Right kidney (tissue), 1 donor: ENCODE data around the gene PLEKHF1.

Experiments
- DNase-seq: peaks from one replicate; pipeline ENCODE4 v3.0.0-alpha.2; 2016

Gene PLEKHF1

DNA sequence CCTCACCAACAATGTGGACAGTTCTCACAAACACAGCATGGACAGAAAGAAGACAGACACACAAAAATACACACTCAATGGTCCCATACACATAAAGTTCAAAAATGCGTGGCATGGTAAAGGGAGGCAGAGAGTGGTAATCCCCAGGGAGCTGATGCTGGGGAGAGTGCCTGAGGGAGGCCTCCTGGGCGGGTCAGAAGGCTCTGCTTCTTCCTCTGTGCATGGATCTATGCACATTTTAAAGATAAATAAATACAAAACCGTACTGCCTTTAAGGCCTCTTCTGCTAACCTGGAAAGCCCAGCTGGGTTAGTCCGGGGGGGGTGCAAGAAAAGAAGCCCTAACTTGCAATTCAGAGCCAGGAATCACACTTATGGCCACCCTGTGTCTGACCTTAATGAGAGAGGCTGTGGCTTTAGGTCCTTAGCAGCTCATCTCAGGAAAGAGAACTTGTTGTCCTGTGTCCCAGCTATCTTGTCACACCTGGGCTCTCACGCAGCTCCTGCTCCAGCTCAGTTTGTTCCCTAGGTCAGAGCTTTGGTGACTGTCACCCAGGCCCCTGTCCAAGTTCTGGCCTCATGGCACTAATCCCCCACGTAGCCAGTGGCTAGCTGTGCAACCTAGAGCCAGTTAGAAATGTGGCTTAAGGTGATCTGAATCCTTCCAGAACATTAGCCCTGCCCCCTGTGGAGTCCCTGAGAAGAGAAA is 30.7 kb upstream of the PLEKHF1 start:
- DNase-seq, result no peak

DNA sequence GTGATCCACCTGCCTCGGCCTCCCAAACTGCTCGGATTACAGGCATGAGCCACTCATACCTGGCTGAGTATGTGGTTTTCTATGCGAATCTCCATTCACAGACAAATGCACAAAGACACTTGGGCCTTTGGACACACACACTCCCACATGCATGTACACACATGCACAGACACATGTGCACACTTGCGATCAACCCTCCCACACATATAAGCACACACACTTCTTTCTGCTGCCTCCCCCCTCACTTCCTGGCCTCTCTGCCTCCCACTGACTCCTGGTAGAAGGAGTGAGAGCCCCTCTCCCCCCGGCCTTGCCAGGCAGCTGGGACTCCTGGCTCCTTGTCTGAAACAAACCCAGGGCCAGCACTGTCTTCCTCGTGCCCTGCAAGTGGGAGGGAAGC is 29.3 kb upstream of the PLEKHF1 start:
- no peak for DNase-seq

DNA sequence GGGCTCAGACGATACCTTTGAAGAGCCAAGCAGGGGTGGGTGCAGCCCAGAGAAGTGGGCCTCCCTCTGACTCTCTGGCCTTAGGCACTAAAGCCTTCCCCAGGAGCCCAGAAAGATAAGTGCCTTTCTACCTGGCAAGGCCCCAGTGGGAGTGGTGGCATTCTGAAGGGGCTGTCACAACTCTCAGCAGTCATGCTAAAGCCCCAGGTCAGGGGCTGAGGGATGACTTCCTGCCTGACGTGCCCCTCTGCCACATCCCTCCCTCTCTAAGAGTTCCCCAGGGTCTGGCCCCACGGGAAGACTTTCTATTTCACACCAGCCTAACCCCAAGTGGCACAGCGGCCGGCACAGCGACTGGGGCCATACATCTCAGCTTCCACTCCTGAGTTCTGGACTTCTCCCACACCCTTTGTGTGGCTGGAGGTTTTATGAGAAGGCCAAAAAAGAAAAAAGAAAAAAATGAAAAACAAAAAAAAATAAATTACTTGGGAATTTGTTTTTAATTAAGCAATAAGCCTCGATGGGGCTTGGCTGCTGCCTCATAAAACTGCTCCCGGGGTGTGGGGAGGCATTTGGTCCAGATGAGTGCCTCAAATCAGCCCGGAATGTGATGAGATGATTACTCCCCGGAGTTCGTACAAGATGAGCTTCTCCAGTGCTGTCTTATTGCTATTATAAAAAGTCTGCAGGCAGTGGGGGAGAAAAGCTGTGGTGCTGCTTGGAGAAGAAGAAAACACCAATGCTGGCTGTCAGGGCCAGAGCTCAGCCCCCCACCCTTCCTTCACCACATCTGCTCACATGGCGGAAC is 28.5 kb upstream of the PLEKHF1 start:
- no peak for DNase-seq

DNA sequence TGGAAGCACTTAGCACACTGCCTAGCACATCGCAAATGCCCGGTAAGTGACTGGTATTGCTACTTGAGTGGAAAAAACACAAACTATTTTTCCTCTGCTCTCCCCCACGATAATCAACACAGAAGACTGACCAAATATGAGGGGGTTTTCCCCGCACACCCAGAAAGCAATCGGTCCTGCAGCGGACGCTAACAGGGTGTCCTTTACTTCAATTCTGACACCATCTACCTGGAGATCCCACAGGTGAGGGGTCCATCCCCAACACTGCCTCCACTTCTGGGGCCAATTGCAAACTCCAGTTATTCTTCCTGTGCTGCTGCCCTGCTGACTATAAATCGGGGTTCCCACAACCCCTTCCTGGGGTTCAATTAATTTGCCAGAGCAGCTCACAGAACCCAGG is 26.2 kb upstream of the PLEKHF1 start:
- DNase-seq, result no peak

DNA sequence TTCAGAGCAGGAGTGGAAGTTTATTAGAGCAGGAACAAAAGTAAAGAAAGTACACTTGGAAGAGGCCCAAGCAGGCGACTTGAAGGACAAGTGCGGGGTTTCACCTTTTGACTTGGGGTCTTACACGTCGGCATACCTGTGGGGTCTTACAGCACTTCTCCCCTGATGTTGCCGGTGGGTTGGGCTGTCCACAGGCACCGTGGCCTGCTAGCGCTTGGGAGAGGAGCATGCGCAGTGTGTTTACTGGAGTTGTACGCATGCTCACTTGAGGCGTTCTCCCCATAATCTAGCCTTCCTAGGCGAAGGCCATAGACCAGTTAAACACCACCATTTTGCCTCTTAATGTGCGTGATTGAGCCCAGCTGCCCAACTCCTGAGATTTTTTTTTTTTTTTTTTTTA is 25.0 kb upstream of the PLEKHF1 start:
- no peak for DNase-seq

DNA sequence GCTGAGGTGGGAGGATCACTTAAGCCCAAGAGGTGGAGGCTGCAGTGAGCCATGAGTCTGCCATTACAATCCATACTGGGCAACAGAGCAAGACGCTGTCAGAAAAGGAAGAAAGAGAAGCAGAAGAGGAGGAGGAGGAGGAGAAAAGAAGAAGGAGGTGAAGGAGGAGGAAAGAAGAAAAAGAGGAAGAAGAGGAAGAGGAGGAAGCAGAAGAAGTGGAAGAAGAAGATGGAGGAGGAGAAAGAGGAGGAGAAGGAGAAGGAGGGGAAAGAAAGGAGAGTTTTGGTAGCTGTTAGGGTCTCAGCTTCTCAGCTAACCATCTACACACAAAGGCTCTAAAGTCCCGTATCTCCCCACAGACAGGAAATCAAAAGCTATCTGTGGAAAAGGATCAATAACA is 23.7 kb upstream of the PLEKHF1 start:
- DNase-seq, result no peak

DNA sequence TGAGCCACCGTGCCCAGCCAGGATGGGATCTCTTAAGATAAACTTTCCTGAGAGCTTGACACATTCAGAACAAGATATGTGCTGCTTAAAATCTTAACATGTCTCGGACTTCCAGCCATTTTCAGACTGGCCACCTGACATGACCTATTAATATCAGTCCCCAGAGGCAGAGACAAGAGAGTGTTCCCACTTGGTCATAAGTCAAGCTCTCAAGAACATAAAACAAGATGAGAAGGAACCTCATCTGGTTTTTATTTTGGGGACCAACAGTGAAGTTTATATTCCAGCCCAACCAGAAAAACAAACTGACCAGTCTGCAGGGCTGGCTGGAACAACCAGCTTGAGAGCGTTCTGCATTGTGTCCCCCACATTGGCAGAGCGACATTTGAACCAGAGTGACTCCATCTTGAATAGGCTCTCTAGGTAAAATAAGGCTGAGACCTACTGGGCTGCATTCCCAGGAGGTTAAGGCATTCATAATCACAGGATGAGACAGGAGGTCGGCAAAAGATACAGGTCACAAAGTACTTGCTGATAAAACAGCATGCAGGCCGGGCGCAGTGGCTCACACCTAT is 21.8 kb upstream of the PLEKHF1 start:
- DNase-seq, result no peak

DNA sequence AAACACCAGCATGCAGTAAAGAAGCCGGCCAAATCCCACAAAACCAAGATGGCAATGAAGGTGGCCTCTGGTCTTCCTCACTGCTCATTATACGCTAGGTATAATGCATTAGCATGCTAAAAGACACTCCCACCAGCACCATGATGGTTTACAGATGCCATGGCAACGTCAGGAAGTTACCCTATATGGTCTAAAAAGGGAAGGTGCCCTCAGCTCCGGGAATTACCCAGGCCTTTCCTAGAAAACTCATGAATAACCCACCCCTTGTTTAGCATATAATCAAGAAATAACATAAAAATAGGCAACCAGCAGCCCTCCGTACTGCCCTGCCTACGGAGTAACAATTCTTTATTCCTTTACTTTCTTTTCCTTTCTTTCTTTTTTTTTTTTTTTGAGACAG is 21.1 kb upstream of the PLEKHF1 start:
- DNase-seq, result no peak

DNA sequence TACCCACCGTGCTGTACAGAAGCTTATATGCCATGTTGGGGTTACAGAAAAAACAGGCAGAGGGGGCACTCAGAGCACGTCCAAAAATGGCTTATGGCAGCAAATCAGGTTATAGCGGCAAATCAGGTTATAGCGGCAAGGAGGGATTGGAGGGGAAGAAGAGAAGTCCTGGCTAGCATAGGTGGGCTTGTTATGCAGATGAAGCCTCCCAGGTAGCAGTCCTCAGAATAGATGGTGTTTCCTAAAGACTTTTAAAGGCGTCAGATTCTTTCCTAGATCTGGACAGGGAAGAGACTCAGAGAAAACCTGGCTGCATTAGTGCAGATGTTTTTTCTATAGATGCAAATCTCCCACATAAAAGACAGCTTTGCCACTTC is 19.8 kb upstream of the PLEKHF1 start:
- DNase-seq, result no peak

DNA sequence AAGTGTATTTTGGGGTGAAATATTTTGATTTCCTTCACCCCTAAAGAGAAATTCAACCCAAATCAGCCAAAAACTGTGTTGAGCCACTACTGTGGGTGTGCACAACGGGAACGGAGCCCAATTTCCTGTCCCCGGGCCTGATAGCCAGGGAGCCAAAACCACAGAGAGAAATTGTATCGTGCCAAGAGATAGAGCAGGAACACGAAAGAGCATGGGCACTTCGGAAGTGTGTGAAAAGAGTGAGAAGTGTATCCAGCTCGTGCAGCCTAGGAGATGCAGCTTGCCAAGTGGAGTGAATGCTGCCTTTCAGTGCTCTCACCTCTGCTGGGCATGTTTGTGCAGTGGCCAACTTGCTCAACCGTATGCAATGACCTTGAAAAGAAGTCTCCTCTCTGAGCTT is 19.4 kb upstream of the PLEKHF1 start:
- DNase-seq, result no peak

DNA sequence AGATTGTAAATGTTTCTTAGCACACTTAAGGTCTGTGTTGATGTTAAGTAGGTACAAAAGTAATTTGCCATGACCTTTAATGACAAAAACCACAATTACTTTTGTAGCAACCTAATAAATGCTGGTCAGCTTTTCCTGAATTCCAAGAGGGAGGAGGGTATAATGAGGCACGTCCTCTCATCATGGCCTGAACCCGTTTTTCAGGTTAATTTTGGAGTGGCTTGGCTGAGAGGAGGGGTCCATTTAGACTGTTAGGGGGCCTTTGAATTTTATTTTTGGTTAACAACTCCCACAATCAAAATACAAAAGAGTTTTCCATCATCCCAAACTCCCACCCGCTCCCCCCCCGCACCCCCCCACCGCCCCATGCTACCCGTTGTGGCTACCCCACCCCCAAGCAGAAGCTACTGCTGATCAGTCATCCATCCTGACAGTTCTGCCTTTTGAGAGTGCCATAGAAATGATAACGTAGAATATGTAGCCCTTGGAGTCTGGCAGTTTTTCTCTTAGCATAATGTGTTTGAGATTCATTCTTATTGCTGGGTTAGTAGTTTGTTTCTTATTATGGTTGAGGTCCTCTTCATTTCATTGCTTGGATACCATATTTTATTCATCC is 14.4 kb upstream of the PLEKHF1 start:
- no peak for DNase-seq

DNA sequence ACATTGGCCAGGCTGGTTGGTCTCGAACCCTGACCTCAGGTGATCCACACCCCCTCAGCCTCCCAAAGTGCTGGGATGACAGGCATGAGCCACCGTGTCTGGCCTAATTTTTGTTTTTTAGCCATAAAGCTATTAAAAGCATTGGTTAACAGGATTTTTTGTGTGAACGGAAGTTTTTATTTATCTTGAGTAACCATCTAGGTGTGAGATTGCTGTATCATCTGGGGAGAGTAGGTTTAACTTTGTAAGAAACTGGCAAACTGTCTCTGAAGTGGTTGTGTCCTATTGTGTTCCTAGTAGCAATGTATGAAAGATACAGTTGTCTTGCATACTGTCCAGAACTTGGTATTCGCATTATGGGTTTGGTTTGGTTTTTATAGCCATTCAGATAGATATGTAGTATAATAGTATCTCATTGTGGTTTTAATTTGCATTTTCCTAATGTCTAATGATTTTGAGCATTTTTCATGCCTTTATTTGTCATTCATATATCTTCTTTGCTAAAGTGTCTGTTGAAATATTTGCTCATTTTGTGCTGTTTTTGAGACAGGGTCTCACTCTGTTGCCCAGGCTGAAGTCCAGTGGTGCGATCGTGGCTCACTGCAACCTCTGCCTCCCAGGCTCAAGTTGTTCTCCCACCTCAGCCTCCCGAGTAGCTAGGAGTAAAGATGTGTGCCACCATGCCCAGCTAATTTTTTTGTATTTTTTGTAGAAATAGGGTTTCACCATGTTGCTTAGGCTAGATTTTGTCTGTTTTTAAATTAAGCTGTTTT is 13.5 kb upstream of the PLEKHF1 start:
- no peak for DNase-seq

DNA sequence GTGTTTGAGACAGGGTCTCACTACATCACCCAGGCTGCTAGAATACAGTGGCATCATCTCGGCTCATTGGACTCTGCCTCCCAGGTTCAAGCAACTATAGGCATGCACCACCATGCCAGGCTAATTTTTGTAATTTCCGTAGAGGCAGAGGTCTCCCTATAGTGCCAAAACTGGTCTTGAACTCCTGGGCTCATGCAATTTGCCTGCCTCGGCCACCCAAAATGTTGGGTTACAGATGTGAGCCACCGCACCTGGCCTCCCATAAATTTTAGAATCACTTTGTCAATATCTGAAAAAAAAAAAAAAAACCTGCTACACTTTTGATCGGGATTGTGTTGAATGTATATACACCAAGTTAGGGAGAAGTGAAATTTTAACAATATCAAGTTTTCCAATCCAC is 11.9 kb upstream of the PLEKHF1 start:
- no peak for DNase-seq

DNA sequence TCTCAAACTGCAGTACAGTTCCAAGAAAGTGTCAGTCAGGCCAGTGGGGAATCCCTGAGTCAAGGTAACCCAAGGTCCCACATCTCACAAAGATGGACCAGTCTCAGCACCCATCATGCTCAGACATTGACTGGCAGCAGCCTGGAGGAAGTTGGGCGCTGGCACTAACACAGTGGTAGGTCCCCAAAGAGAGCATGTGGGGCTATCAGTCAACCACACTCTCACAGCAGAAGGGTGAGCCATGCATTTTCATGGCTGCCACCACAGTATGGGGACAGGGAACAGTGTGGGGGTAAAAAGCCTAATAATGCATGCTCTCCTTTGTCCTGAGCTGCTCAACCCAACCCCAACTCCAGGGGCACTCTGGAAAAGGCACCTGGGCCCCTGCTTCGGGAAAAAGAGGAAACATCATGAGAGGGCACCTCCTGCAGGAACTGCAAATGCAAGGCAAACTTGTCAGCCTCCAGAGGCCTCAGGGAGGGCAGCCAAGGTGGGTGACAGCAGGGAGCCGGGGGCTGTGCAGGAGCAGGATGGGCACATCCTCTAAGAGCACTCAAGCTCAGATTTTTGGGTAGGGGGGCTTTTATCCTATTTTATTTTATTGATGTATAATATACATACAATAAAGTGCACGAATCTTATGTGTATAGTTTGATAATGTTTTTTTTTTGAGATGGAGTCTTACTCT is 9.5 kb upstream of the PLEKHF1 start:
- no peak for DNase-seq

DNA sequence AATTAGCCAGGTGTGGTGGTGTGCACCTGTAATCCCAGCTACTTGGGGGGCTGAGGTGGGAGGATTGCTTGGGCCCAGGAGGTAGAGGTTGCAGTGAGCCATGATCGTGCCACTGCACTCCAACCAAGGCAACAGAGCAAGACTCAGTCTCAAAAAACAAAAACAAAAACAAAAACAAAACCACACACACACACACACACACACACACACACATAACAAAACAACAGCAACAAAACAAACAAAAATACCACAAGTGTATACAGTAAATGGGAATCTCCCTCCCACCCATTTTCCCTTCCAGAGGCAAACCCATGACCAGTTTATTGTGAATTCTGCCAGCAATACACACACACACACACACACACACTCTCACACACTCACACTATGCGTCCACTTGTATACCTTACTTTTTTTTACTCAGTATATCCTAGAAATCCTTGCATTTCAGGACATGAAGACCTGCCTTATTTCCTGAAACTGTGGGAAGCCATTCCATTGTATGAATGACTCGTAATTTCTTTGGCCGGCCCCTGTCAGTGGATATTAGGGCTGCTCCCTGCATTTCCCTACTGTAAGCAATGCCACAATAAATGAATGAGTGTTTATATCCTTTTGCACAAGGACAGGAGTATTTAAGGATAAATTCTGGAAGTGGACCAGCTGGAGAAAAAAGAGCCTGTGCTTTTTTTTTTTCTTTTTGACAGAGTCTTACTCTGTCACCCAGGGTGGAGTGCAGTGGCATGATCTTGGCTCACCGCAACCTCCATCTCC is 6.9 kb upstream of the PLEKHF1 start:
- no peak for DNase-seq

DNA sequence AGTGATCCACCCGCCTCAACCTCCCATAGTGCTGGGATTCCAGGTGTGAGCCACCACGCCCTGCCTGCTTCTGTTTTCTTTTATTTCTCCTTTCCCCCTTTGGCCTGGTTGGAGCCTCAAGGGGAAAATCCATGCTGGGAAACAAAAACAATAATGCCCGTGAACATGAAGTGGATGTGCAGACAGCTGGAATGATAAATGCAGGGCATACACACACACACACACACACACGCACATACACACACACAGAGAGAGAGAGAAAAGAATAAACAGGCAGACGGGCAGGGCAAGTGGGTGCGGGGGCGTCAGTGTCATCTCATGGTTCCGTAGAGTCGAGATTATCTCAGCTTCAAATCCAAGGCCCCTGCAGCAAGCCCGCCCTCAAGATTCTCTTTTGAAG is 4.4 kb upstream of the PLEKHF1 start:
- DNase-seq, result no peak

DNA sequence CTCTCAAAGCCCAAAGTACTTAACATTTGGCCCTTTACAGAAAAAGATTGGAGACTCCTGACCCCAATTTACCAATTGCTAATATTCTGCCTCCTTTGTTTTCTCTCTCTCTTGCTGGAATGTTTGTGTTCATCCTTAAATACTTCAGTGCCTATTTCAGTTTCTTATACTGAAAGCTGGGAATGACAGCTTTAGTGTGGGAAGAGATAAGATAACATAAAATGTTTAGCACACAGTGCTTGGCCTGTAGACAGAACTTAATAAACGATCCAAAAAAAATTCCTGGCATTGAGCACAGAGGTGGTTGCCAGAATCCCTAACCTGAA is 3.0 kb upstream of the PLEKHF1 start:
- no peak for DNase-seq

DNA sequence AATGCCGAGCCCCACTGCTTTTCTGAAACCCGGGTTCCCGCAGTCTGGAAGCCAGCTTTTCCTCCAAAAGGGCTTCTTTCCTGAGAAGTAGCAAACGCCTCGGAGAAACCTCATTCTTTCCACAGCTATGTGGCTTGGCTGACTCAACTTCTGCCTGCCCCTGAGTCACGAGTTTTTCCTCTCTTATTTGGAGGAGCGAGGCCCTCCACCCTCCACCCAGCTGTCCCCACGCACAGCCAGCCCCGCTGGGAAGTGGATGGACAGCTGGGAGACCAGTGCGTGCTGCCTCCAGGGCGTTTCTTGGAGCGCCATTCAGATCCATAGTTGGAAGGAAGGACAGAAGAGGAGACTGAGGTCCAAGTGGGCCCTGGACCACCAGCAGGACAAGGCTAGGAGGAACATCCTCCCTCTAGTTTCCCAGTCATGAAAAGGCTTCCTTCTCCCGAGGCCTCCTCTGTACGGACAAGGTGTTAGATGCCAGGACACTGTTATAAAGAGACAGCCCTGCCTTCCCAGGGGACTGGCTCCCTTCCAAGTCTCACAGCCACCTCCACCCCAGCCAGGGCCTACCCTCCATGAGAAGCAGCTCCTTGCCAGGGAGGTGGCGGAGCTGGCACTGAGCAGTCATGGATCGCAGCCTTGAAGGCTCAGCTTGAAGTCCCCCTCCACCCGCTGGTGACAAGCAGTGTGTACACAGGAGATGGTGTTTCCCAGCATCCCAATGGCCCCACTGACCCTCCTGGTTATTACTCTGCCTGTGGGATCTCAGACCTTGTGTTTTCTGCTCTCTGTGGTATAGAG is 2.5 kb upstream of the PLEKHF1 start:
- DNase-seq, result no peak

DNA sequence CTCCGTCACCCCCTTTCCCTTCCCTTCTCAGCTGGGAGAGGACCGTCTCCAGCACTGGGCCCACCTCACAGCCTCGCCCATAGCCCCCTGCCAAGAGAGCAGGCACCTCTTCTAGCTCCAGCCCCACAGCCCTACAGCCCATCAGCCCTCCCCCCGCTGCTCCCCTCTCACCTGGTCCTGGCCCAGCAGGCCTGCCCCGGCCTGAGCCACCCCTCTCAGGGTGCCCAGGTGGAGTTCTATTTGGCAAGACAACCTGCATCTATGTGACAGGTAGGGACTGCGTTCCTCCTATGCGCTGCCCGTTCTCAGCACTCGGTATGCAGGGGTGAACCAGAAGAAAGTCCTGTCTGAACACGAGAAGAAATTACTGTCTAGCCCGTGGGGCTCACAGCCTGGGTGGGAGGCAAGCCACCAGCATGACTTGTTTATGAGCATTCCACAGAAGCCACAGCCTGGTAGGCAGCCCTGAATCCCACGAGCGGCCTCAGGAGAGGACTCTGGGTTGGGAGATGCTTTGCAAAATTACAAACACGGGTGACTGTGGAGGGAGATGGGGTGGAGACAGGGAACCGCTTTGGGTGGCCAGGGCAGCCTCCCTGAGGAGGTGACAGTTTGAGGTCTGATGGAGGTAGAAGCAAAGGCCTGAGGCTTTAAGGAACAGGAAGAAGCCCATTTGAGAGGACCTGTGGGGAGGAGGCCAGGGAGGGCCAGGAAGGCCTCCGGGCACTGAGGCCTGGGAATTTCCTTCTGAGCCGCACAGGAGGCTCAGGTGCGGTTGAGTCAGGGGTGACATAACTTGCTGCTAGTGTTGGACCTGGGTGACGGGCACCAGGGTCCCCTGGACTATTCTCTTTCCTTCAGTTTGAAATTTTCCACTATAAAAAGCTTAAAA is 1.2 kb upstream of the PLEKHF1 start:
- DNase-seq, result no peak
